ENCODE results near the gene KLF14.

DNA sequence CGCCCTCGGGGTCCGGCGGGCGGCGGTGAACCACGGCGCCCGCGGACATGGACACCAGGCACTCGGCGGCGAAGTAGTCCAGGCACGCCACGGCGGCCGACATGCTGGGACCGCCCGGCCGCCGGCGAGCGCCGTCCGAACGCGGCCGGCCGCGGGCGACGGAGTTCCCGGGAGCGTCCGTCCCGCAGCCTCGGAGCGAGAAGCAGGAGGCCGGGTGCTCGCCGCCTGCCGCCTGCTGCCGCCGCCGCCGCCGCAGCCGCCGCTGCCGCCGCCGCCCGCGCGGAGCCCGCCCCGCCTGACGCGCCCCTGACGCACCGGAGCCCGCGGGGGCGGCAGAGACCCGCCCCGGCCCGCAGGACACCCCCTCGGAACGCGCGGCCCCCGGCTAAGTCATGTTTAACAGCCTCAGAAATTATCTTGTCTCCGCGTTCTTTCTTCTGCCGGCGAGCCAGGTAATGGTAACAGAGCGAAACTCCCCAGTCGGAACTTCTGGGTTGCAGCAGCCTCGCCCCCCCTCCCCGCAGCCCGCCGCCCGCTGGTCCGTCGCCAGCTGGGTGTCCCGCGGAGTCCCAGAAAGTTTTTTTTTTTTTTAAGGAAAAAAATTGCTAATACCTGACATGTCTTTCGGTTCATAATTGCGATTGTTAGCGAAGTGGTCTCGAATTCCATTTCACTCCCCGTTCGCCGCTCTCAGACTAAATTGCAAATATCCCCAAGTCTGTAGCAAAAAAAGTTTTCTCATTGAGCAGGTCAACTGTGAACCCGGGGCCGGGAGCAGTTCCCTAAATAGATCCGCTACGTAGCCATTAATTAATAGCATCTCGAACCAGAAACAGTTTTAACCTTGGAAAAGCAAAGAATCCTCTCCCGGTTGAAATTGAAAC, at the start of gene KLF14:
- TF ChIP-seq PRDM1 (tag by site-specific recombination; IDR thresholded peaks at IDR 0.05) (no peak), CTCF (tag by site-specific recombination; IDR thresholded peaks at IDR 0.05) (0 out of 2 replicates have a peak, but pooled peaks have one; percentile 8), ZNF555 (tag by site-specific recombination; conservative IDR thresholded peaks at IDR 0.05) (no peak), PBX3 (CRISPR knock-in tag; IDR thresholded peaks at IDR 0.05) (no peak), ZNF121 (tag by site-specific recombination; IDR thresholded peaks at IDR 0.05) (no peak), ZNF670 (tag by site-specific recombination; IDR thresholded peaks at IDR 0.05; ENCODE audit: low read depth) (no peak)
- TF ChIP-seq, protein P1, sequence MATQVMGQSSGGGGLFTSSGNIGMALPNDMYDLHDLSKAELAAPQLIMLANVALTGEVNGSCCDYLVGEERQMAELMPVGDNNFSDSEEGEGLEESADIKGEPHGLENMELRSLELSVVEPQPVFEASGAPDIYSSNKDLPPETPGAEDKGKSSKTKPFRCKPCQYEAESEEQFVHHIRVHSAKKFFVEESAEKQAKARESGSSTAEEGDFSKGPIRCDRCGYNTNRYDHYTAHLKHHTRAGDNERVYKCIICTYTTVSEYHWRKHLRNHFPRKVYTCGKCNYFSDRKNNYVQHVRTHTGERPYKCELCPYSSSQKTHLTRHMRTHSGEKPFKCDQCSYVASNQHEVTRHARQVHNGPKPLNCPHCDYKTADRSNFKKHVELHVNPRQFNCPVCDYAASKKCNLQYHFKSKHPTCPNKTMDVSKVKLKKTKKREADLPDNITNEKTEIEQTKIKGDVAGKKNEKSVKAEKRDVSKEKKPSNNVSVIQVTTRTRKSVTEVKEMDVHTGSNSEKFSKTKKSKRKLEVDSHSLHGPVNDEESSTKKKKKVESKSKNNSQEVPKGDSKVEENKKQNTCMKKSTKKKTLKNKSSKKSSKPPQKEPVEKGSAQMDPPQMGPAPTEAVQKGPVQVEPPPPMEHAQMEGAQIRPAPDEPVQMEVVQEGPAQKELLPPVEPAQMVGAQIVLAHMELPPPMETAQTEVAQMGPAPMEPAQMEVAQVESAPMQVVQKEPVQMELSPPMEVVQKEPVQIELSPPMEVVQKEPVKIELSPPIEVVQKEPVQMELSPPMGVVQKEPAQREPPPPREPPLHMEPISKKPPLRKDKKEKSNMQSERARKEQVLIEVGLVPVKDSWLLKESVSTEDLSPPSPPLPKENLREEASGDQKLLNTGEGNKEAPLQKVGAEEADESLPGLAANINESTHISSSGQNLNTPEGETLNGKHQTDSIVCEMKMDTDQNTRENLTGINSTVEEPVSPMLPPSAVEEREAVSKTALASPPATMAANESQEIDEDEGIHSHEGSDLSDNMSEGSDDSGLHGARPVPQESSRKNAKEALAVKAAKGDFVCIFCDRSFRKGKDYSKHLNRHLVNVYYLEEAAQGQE (tag by site-specific recombination; IDR thresholded peaks at IDR 0.05): no peak
